A549 (cell line): Measurements from ENCODE around the gene TESK2.

Experiments
- ATOH8 ChIP-seq: fragments of 250-450 bp; sonication (Bioruptor Pico); IDR thresholded peaks from 2 replicates; pipeline ENCODE4 v1.5.0; 2020; ENCODE audit warnings: low read depth, mild to moderate bottlenecking, moderate library complexity
- BHLHE40 ChIP-seq: IDR thresholded peaks from 2 replicates; pipeline ENCODE4 v1.6.1; 2012; ENCODE audit warnings: low read depth, low read length, inconsistent platforms
- CBX8 ChIP-seq: fragments of 200-600 bp; sonication (generic); IDR thresholded peaks from 2 replicates; pipeline ENCODE4 v1.6.1; 2016
- CTCF ChIP-seq: fragments of >200 bp; sonication (Bioruptor Twin); formaldehyde crosslinking; IDR thresholded peaks from 3 replicates; pipeline ENCODE4 v1.5.1; 2016
- EHMT2 ChIP-seq: fragments of 200-600 bp; sonication (generic); IDR thresholded peaks from 2 replicates; pipeline ENCODE4 v1.6.1; 2016; ENCODE audit warnings: antibody characterized with exemption, low read depth, mild to moderate bottlenecking, moderate library complexity
- EP300 ChIP-seq, 2 experiments: fragments of >200 bp; sonication (Bioruptor Twin); formaldehyde crosslinking; IDR thresholded peaks; 2 replicates in 1 of 2; 3 replicates in 1 of 2; pipeline ENCODE4 v1.6.1; 2016 to 2017
- NR3C1 ChIP-seq: fragments of >200 bp; sonication (Bioruptor Twin); formaldehyde crosslinking; IDR thresholded peaks from 3 replicates; pipeline ENCODE4 v1.6.1; 2017
- POLR2A ChIP-seq: IDR thresholded peaks from 2 replicates; pipeline ENCODE4 v1.6.1; 2012; ENCODE audit warnings: mild to moderate bottlenecking, low read length
- REST ChIP-seq: fragments of 200-600 bp; sonication (generic); IDR thresholded peaks from 2 replicates; pipeline ENCODE4 v1.6.1; 2016; ENCODE audit warnings: antibody characterized with exemption, mild to moderate bottlenecking, moderate library complexity
- SREBF2 ChIP-seq: fragments of 450-650 bp; IDR thresholded peaks from 2 replicates; pipeline ENCODE4 v1.6.1; 2014; ENCODE audit warnings: mild to moderate bottlenecking, moderate library complexity

GRCh38 chr1:45430490-45430889, 60.5 kb downstream of the TESK2 start:
- TF ChIP-seq EP300 (IDR thresholded peaks at IDR 0.05): no peak
- no peak for TF ChIP-seq CTCF
- no peak for TF ChIP-seq EHMT2
- TF ChIP-seq SREBF2: no peak
- no peak for TF ChIP-seq ATOH8
- no peak for TF ChIP-seq NR3C1
- no peak for TF ChIP-seq BHLHE40
- TF ChIP-seq POLR2A: no peak
- TF ChIP-seq CBX8: no peak
- no peak for TF ChIP-seq REST
